A549 (cell line): ENCODE measurements around the gene FGF5. TPM values are rescaled to one million over a fixed set of nuclear protein-coding genes. Genes with fewer than 3 reads are reported as not detected.

ENCODE experiments used
- ATAC-seq, 2 experiments: fragments of 200-7000 bp in 1 of 2; fragments of >200 bp in 1 of 2; cut with Nextera tagmentation in 1 of 2; cut with Tn5 transposase in 1 of 2; 3 replicates each; pipeline versions ENCODE4 v1.8.0 to v1.9.1; 2018 to 2020; ENCODE audit warnings: mild to moderate bottlenecking in 1 of 2, moderate library complexity in 1 of 2
- CTCF ChIA-PET: fragments of 300-600 bp; sonication (Branson Sonifier 250); formaldehyde crosslinking; extraction: SDS; loops from one replicate; lab custom pipeline; 2021; ENCODE audit warnings: antibody characterized with exemption, inconsistent platforms; lab: Yijun Ruan, JAX
- POLR2A ChIA-PET: fragments of 350-600 bp; formaldehyde crosslinking; extraction: SDS; loops from one replicate; lab custom pipeline; 2021; ENCODE audit warnings: antibody characterized with exemption, inconsistent platforms; lab: Yijun Ruan, JAX
- DNase-seq, 2 experiments: peaks; one replicate each; pipeline versions ENCODE4 v3.0.0 to v3.0.0-alpha.2; 2011 to 2016; ENCODE audit warnings: low read depth in 1 of 2, low spot score in 1 of 2
- FAIRE-seq: peaks from 2 replicates; lab custom pipeline; 2011; peaks lifted over from hg19 to GRCh38; lab: Jason Lieb, UNC
- H3K27ac ChIP-seq, 2 experiments: fragments of >200 bp; sonication (Bioruptor Twin); formaldehyde crosslinking; 3 replicates each; pipeline ENCODE4 v1.5.1; 2016 to 2017
- H3K4me1 ChIP-seq: fragments of >200 bp; sonication (Bioruptor Twin); formaldehyde crosslinking; 3 replicates; pipeline ENCODE4 v1.6.1; 2016
- H3K4me2 ChIP-seq: fragments of >200 bp; sonication (Bioruptor Twin); formaldehyde crosslinking; 3 replicates; pipeline ENCODE4 v1.6.1; 2016
- H3K4me3 ChIP-seq: fragments of >200 bp; sonication (Bioruptor Twin); formaldehyde crosslinking; 3 replicates; pipeline ENCODE4 v1.5.1; 2016
- H3K9me3 ChIP-seq: fragments of >200 bp; sonication (Bioruptor Twin); formaldehyde crosslinking; 3 replicates; pipeline ENCODE4 v1.6.1; 2016
- ATOH8 ChIP-seq: fragments of 250-450 bp; sonication (Bioruptor Pico); IDR thresholded peaks from 2 replicates; pipeline ENCODE4 v1.5.0; 2020; ENCODE audit warnings: low read depth, mild to moderate bottlenecking, moderate library complexity
- BHLHE40 ChIP-seq: IDR thresholded peaks from 2 replicates; pipeline ENCODE4 v1.6.1; 2012; ENCODE audit warnings: low read depth, low read length, inconsistent platforms
- CHD2 ChIP-seq: fragments of 150-350 bp; IDR thresholded peaks from 2 replicates; pipeline ENCODE4 v1.6.1; 2014; ENCODE audit warnings: low read length; ENCODE audit not compliant: partially characterized antibody
- EHMT2 ChIP-seq: fragments of 200-600 bp; sonication (generic); IDR thresholded peaks from 2 replicates; pipeline ENCODE4 v1.6.1; 2016; ENCODE audit warnings: antibody characterized with exemption, low read depth, mild to moderate bottlenecking, moderate library complexity
- FOXS1 ChIP-seq: fragments of 250-450 bp; sonication (Bioruptor Pico); IDR thresholded peaks from 2 replicates; pipeline ENCODE4 v1.5.0; 2020; ENCODE audit warnings: mild to moderate bottlenecking, moderate library complexity
- HMGXB4 ChIP-seq: fragments of 250-450 bp; sonication (Bioruptor Pico); IDR thresholded peaks from 2 replicates; pipeline ENCODE4 v1.5.0; 2021; ENCODE audit warnings: mild to moderate bottlenecking, moderate library complexity, borderline replicate concordance
- HOXB13 ChIP-seq: fragments of 250-450 bp; sonication (Bioruptor Pico); IDR thresholded peaks from 2 replicates; pipeline ENCODE4 v1.5.0; 2020; ENCODE audit warnings: low read depth, mild to moderate bottlenecking, moderate library complexity
- JUN ChIP-seq, 2 experiments: fragments of >200 bp; sonication (Bioruptor Twin); formaldehyde crosslinking; IDR thresholded peaks; 2 replicates in 1 of 2; 3 replicates in 1 of 2; pipeline ENCODE4 v1.6.1; 2016 to 2017
- KDM1A ChIP-seq: fragments of 200-600 bp; sonication (generic); IDR thresholded peaks from 2 replicates; pipeline ENCODE4 v1.6.1; 2016; ENCODE audit warnings: low read depth, mild to moderate bottlenecking
- KDM5A ChIP-seq: fragments of 200-600 bp; sonication (generic); IDR thresholded peaks from 2 replicates; pipeline ENCODE4 v1.6.1; 2016; ENCODE audit warnings: antibody characterized with exemption, mild to moderate bottlenecking
- MAX ChIP-seq: IDR thresholded peaks from 2 replicates; pipeline ENCODE4 v1.6.1; 2012
- NFE2L2 ChIP-seq: fragments of 150-350 bp; conservative IDR thresholded peaks from 2 replicates; pipeline ENCODE4 v1.6.1; 2014; ENCODE audit warnings: low read length
- RCOR1 ChIP-seq: fragments of 150-350 bp; IDR thresholded peaks from 2 replicates; pipeline ENCODE4 v1.6.1; 2014; ENCODE audit warnings: antibody characterized with exemption, low read length, low read depth
- REST ChIP-seq: fragments of 200-600 bp; sonication (generic); IDR thresholded peaks from 2 replicates; pipeline ENCODE4 v1.6.1; 2016; ENCODE audit warnings: antibody characterized with exemption, mild to moderate bottlenecking, moderate library complexity
- RFX5 ChIP-seq: fragments of 450-650 bp; IDR thresholded peaks from 2 replicates; pipeline ENCODE4 v1.7.1; 2014; ENCODE audit warnings: antibody characterized with exemption, mild to moderate bottlenecking, moderate library complexity
- SMC3 ChIP-seq: fragments of >200 bp; sonication (Bioruptor Twin); formaldehyde crosslinking; IDR thresholded peaks from 3 replicates; pipeline ENCODE4 v1.6.1; 2018; ENCODE audit warnings: inconsistent platforms
- USF2 ChIP-seq: fragments of 450-650 bp; IDR thresholded peaks from 2 replicates; pipeline ENCODE4 v1.6.1; 2014; ENCODE audit warnings: antibody characterized with exemption
- ZC3H11A ChIP-seq: fragments of 450-650 bp; IDR thresholded peaks from 2 replicates; pipeline ENCODE4 v1.6.1; 2014; ENCODE audit warnings: antibody characterized with exemption, mild to moderate bottlenecking
- ZNF302 ChIP-seq: fragments of 250-450 bp; sonication (Bioruptor Pico); IDR thresholded peaks from 2 replicates; pipeline ENCODE4 v1.9.0; 2021; ENCODE audit warnings: inconsistent platforms, mild to moderate bottlenecking, moderate library complexity
- WGBS: methylation state at CpG from one replicate; pipeline ENCODE4 v1.1.6; 2017; ENCODE audit errors: missing lambda C conversion rate; 5-methylcytosine and 5-hydroxymethylcytosine counted together
- polyA plus RNA-seq, 4 experiments: library from polyadenylated mRNA; depleted of rRNA in 3 of 4; stranded (reverse); fragments of >200 nt; fragmentation: RNase III in 1 of 4; extraction: RNeasy Plus Mini Kit Qiagen cat#74134 plus additional on column Dnase treatment in 1 of 4; gene quantifications; 2 replicates in 3 of 4; 3 replicates in 1 of 4; pipeline ENCODE4 v1.2.3, GENCODE V29; 2011 to 2017

FGF5 gene
- polyA plus RNA-seq, 2 of the 4 experiments (the other 2 are of a cell fraction) = 0.21 TPM; not detected in 1

- H3K4me1 ChIP-seq = no peaks in the 10 kb centered on the region
- peak overlapping the region in 1 of 2 experiments; percentile 13; a peak in 1 of 6 replicates for H3K27ac ChIP-seq
- H3K9me3 ChIP-seq = no peaks in the 10 kb centered on the region
- H3K4me2 ChIP-seq = peak overlapping the region; percentile 63
- DNase-seq = no peak
- ChIA-PET POLR2A (no interaction called here), CTCF (no interaction called here)
- TF ChIP-seq KDM1A (no peak), MAX (no peak), ZC3H11A (no peak), JUN (IDR thresholded peaks at IDR 0.05) (no peak), BHLHE40 (no peak), HOXB13 (CRISPR knock-in tag) (no peak), RFX5 (no peak), NFE2L2 (no peak), KDM5A (no peak), ATOH8 (CRISPR knock-in tag) (no peak), SMC3 (no peak), EHMT2 (no peak), REST (no peak), FOXS1 (no peak), ZNF302 (CRISPR knock-in tag) (no peak), HMGXB4 (CRISPR knock-in tag) (no peak), CHD2 (no peak)
- TF ChIP-seq, all 56 proteins: peak for 0
- WGBS = 9% methylated on average over 4 of the region's 4 CpGs
- FAIRE-seq (no peak), ATAC-seq (peak in 1 of 2 experiments; percentile 27; a peak in 1 of 6 replicates)
- no peak overlapping the region; the same call in 2 of the 3 replicates for H3K4me3 ChIP-seq
Observed at GRCh38 chr4:80308466-80308822, 42.0 kb downstream of the FGF5 start.

- H3K27ac ChIP-seq = peak overlapping the region in 1 of 2 experiments; percentile 18; a peak in 1 of 6 replicates
- 29% methylated on average over 4 of the region's 5 CpGs for WGBS
- no peak overlapping the region for H3K4me2 ChIP-seq
- POLR2A ChIA-PET = no interaction called here
- ATAC-seq = 0 out of 6 replicates have a peak, but pooled peaks of 1 of the 2 experiments have one; percentile 30
- H3K9me3 ChIP-seq = no peaks in the 10 kb centered on the region
- FAIRE-seq = no peak
- CTCF ChIA-PET = no interaction called here
- H3K4me1 ChIP-seq = no peaks in the 10 kb centered on the region
- no peak overlapping the region for H3K4me3 ChIP-seq
- peak in 1 of 2 experiments; percentile 6 for DNase-seq
- TF ChIP-seq RCOR1 (no peak), USF2 (no peak)
- TF ChIP-seq, all 56 proteins: peak for 0
Observed at GRCh38 chr4:80309294-80310004, 43.0 kb downstream of the FGF5 start.
